Left colon (tissue), 2 donors: ENCODE data around the gene APLN. TPM values are rescaled to one million over a fixed set of nuclear protein-coding genes. Genes with fewer than 3 reads are reported as not detected.

Experiments used
- ATAC-seq: fragments of 200-7000 bp; cut with Tn5 transposase; one replicate; pipeline ENCODE4 v1.9.1; 2020; ENCODE audit warnings: mild to moderate bottlenecking, moderate library complexity
- DNase-seq, 2 donors: peaks; one replicate each; pipeline ENCODE4 v3.0.0-alpha.2; 2020
- intact Hi-C, 2 donors: fragments of 100-400 bp; cut with DNase I in 1 of 2; cut with micrococcal nuclease in 1 of 2; formaldehyde crosslinking; loops; one replicate each; pipeline versions ENCODE4 v1.11.2 to v1.14.0; 2022; cut with DNase I, micrococcal nuclease
- total RNA-seq, 2 donors: library from RNA; stranded (reverse); fragmentation: NEBNext Ultra II Directional; extraction: Animal tissue kit (Norgen Biotek cat#: 25700); gene quantifications; one replicate each; pipeline ENCODE4 v1.2.1, GENCODE V29; 2021
- donor health status: DM: no; HTN: no; CAD: no.
- donor health status: DM: yes; HTN: yes; CAD: no.

The APLN gene
- total RNA-seq, 2 donors from 2014 or later, result 0.22 to 0.40 TPM

DNA sequence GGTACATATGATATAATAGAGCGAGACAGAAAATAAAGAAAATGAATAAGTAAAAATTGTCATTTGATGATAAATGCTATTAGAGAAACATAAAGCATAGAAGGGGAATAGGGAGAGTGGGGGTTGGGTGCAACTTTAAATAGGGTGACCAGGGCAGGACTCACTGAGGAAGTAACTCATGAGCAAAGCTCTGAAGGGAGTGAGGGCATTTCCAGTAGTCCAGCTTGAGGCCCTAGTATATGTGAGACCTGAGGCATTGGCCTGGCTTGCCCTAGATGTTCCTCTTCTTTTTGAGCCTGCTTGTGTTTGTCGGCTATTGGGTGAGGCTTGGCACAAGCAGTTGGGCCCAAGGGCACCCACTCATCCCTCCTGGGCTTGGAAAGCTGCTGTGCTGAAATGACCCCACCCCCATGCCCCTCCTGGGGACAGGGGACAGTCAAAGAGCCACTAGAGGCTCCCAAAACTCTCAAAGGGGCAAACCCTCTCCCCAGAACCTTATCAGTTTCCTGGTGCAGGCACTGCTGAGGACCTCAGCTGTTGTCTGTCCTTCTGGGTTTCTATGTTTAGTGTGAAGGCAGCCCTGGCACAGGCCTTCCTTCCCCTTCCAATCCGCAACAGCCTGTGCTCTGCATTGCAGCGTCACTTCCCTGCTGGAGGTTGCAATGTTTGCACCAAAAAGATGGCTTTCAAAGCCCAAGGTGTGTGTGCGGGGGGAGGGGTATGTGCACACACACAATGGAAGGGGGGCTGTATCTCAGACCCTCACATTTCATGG lies 40.1 kb downstream of the APLN start:
- ATAC-seq (no peak), DNase-seq (no peak)
- intact Hi-C loops, result no loop called here

DNA sequence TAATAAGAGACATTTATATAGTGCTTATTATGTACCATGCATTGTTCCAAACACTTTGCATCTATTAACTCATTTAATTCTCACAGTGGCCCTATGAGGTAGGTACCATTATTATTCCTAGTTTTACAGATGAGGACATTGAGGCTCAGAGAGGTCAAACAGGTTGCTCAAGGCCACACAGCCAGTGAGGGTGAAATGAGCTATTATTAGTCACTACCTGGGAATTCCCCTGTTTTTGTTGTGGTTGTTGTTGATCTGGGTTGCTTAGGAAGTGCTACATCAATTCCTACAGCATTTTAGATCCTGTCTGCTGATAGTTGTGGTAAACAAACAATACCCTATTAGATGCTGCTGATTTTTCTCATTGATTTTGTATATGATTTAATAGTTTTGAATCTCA lies 41.2 kb downstream of the APLN start:
- DNase-seq (no peak), ATAC-seq (no peak)
- intact Hi-C loops, result no loop called here

DNA sequence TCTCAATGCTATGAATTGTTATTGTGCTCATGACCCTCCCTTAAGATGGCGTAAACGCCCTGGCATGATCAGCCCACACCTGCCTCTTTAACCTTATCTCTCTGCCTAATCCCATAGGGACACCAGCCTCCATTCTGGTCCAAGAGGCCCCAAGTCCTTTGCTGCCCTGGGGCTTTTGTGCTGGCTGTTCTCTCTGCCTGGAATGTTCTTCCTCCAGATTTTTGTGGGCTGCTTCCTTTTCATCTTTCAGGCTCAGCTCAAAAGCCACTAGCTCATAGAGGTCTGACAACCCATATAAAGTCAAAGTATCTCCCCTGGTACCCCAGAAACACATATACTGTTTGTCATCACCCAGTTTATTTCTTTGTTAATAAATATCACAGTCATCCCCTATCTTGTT lies 42.4 kb downstream of the APLN start:
- no peak for DNase-seq
- intact Hi-C loops, result no loop called here
- no peak for ATAC-seq

DNA sequence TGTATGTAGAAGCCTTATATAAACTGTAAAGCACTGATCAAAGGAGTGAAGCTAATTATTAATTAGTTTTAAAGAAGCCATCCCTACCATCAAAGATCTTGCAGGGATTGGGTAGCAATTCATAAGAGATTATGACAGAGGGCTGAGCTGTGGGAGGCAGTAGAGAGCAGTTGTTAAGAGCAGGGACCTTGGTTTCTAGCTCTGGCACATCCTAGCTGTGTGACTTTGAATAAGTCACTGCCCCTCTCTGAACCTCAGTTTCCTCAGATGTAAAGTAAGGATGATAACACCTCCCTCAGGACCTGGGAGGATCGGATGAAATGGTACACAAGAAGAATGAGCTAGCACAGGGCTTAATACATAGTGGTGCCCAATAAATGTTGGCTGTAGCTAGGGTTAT lies 45.4 kb downstream of the APLN start:
- DNase-seq, result no peak
- intact Hi-C loops, result loop anchor here in 1 of 2 donors (5.0 kb wide), 1 partner anchor 118 kb away; no protein-coding TSS in a partner anchor

DNA sequence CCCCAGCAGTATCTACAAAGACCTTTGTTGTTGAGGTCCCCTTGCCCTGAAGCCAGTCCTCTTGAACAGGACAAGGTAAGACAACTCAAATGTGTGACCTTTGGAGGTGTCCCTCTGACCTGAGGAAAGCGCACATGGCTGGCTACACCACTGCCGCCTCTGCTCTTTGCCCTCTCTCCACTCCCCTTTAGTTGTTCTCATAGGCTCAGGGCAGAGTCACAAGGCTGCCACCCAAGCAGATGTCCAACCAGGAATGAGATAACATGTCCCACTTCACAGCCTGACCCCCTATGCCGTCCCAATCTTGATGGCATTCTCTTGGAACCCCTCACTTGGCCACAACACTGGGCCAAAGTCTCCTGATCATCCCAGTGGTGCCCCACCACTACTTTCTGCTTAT lies 46.3 kb downstream of the APLN start:
- ATAC-seq (no peak), DNase-seq (no peak)
- intact Hi-C loops, result loop anchor here in 1 of 2 donors (5.0 kb wide), 1 partner anchor 119 kb away; no protein-coding TSS in a partner anchor

More for the DNA sequence above, 45.4 kb downstream of the APLN start:
- no peak for ATAC-seq

DNA sequence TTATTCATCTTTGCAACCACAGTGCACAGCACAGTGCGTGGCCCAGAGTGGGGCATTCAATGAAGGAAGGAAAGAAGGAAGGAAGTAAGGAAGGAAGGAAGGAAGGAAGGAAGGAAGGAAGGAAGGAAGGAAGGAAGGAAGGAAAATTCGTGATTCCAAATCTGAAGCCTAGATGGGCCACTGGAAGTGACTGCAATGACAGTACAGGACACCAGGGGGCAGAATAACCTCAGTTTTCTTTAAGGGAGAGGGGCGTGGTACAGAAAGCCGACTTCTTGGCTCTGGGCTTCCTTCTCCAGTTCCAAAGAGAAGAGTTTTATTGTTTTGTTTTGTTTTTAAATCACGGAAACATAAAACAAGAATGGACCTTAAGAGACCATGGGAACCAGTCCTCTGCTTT lies 47.8 kb downstream of the APLN start:
- intact Hi-C loops, result loop anchor here in 1 of 2 donors (5.0 kb wide), 1 partner anchor 120 kb away; no protein-coding TSS in a partner anchor
- peak in 1 of 2 donors; percentile 63 for DNase-seq
- ATAC-seq, result peak; percentile 59

DNA sequence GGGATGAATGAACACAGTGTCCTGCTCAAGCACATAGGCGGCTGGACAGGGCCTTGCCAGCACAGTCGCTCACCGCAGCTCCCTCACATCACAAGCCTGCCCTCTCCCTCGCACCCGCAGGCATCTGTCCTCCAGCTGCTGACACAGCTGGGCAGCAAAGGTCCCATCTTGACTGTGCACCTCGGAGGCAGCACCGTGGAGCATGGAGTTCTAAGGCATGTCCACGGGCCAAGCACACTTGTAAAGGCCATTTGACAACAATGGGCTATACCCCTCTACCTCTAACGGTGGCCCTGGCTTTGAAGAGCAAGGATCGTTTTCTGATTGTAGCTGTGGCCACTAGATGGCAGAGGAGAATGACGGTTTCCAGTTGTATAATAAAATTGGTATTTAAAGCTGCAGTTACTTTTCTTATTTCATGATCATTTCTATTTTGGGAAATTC lies 53.8 kb downstream of the APLN start:
- DNase-seq, result no peak
- intact Hi-C loops, result no loop called here
- ATAC-seq, result peak; percentile 35

DNA sequence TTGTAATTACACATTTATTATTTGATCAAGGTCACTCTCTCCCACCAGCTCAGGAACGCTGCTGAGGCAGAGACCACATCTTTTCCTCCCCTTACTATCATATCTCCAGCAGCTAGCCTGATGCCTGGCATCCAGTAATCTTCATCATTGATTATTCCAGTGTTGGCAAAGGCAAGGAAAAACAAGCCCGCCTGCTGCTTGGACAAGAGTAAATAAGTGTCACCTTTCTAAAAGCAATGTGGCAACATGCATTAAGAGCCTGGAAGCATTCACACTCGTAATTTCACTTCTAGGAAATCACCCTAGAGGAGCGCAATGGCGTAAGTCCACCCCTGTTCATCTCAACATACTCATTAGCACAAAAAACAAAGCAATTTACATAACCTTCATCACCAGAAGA lies 54.8 kb downstream of the APLN start:
- ATAC-seq, result no peak
- DNase-seq, result no peak
- intact Hi-C loops, result no loop called here

DNA sequence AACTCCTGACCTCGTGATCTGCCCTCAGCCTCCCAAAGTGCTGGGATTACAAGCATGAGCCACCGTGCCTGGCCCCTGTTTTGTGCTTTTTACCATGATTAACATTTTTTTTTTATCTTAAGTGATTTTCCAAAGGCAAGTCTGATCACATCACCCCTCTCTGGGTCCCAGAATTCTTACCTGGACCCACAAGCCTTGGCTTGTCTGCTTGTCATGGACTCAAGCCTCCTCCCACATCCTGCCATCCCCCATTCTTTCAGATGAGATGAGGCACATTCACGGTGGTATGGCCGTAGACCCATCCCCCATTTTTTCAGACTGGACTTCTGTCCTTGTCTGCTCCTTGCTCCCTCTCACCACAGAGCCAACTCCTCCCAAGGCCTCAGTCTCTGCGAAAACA lies 55.3 kb downstream of the APLN start:
- DNase-seq (no peak), ATAC-seq (no peak)
- intact Hi-C loops, result no loop called here

DNA sequence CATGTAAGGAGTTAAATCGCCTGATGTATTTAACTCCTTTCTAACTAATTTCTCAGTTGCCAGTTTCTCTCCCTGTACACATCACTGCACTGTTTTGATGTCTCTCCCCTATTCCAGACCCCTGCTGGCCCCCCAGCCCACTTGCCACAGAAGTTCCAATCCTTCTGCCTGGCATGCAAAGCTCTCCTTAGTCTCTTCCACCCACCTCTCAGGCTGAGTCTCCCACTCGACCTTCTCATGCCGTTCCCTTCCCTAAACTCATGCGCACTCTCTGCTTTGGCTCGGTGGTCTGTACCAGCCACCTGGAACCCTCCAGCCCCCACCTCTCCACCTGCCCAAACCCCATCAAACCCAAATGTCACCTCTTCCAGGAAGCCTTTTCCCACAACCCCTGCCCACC lies 56.9 kb downstream of the APLN start:
- no peak for ATAC-seq
- DNase-seq, result no peak
- intact Hi-C loops, result no loop called here

DNA sequence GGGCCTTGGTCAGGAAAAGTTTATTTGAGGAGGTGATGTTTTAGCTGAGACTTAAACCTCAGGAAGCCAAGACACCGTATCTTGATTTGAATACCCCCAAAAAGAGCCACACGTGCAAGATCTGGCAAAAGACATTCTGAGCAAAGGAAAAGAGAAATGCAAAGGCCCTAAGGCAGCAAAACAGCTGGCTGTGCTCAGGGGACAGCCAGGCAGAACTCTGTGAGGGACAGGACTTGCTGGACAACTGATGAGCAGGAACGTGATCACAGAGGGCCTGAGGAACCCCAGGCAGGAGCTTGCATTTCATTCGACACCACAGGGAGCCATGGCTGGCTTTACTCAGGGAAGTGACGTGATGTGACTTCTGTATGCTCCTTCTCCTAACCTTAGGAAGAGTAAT lies 58.7 kb downstream of the APLN start:
- intact Hi-C loops, result no loop called here
- ATAC-seq, result no peak
- no peak for DNase-seq

Other genes with a start within 250 kb of the APLN start
- 1 to 10 TPM; 2.8 to 7.0 TPM for gene SMARCA1, start 131.5 kb downstream of the APLN start, total RNA-seq
- gene OCRL, start 114.7 kb downstream of the APLN start, total RNA-seq, result 10 to 100 TPM; 27.8 to 31.3 TPM
- gene XPNPEP2, start 84.0 kb upstream of the APLN start, total RNA-seq, result 10 to 100 TPM; 11.9 to 22.6 TPM
- gene SASH3, start 125.0 kb upstream of the APLN start, total RNA-seq, result 1 to 10 TPM; 1.3 to 7.5 TPM
- gene ZDHHC9, start 188.9 kb upstream of the APLN start, total RNA-seq, result 10 to 100 TPM; 34.5 to 41.6 TPM